Keratinocyte (primary cell): Measurements from ENCODE around the gene NDRG4.

Experiments used
- CTCF ChIP-seq, 3 experiments: IDR thresholded peaks in 1 of 3; conservative IDR thresholded peaks in 1 of 3; optimal IDR thresholded peaks in 1 of 3; 2 replicates in 2 of 3; 3 replicates in 1 of 3; pipeline versions ENCODE3 to v1.5.1; 2011; ENCODE audit warnings: low read length in 3 of 3, mild to moderate bottlenecking in 3 of 3, moderate library complexity in 2 of 3, control low read depth in 1 of 3, inconsistent platforms in 1 of 3; ENCODE audit not compliant: insufficient read depth in 2 of 3; ENCODE audit errors: extremely low read depth in 1 of 3
- EZH2 ChIP-seq: IDR thresholded peaks from one replicate; pipeline ENCODE4 v1.6.1; 2012; ENCODE audit warnings: inconsistent platforms, mild to moderate bottlenecking, low read length, moderate library complexity

- no peak for TF ChIP-seq CTCF (optimal IDR thresholded peaks at IDR 0.05 in 1 of 3, IDR thresholded peaks at IDR 0.05 in 1 of 3, conservative IDR thresholded peaks at IDR 0.05 in 1 of 3; ENCODE audit: extremely low read depth in 1 of 3, insufficient read depth in 2 of 3, low read length in 3 of 3)
- no peak for TF ChIP-seq EZH2
Observed at GRCh38 chr16:58471209-58471975, 28.6 kb upstream of the NDRG4 start.
